ENCODE results near the gene FOXF2. TPM values are rescaled to one million over a fixed set of nuclear protein-coding genes. Genes with fewer than 3 reads are reported as not detected.

The FOXF2 gene
- total RNA-seq, 4 donors from 2014 or later, result 0.59 to 1.4 (median 0.77) TPM

DNA sequence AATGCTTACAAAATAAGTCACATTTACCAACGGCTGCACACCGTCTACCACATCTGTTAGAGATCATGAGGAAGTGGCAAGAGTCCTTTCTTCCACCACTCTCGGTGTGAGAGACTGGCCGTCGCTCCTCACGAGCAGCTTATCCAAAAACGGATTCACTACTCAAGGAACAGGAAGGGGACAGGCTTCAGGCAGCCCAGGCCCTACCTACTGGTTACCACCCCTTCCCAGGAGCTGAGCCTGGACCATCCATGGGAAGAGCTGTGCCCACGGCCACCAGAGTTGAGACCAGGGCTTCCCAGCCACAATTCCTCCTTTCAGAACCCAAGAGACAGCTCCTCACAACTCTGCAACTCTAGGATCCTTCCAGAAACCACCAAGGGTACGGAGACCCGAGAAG lies 37.0 kb downstream of the FOXF2 start:
- WGBS, 2 donors, result 53 to 61% methylated on average over 10 of the region's 10 CpGs
- DNase-seq (ENCODE audit: low spot score in 2 of 2), result no peak
- intact Hi-C loops (cut with DNase I; ENCODE audit: low total_unique reads), result no loop called here
- no peak overlapping the region for H3K4me3 ChIP-seq (ENCODE audit: low read depth, poor library complexity, severe bottlenecking)
- TF ChIP-seq, protein P1, sequence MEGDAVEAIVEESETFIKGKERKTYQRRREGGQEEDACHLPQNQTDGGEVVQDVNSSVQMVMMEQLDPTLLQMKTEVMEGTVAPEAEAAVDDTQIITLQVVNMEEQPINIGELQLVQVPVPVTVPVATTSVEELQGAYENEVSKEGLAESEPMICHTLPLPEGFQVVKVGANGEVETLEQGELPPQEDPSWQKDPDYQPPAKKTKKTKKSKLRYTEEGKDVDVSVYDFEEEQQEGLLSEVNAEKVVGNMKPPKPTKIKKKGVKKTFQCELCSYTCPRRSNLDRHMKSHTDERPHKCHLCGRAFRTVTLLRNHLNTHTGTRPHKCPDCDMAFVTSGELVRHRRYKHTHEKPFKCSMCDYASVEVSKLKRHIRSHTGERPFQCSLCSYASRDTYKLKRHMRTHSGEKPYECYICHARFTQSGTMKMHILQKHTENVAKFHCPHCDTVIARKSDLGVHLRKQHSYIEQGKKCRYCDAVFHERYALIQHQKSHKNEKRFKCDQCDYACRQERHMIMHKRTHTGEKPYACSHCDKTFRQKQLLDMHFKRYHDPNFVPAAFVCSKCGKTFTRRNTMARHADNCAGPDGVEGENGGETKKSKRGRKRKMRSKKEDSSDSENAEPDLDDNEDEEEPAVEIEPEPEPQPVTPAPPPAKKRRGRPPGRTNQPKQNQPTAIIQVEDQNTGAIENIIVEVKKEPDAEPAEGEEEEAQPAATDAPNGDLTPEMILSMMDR (IDR thresholded peaks at IDR 0.05), result no peak
- no peak for TF ChIP-seq POLR2A (IDR thresholded peaks at IDR 0.05)

DNA sequence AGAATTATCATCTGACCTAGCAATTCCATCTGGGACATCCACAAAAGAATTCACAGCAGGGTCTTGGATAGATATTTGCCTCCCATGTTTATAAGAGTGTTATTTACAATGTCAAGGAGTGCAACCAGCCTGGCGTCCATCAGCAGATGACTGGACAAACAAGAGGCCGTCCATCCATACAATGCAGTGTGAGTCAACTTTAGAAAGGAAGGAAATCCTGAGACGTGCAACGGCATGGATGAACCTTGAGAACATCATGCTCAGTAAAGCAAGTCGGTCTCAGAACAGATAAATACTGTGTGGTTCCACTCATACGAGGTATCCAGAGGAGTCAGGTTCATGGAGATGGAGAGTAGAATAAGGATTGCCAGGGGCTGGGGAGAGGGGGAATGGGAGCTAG lies 46.4 kb downstream of the FOXF2 start:
- no peak for DNase-seq (ENCODE audit: low spot score in 2 of 2)
- intact Hi-C loops (cut with DNase I; ENCODE audit: low total_unique reads), result no loop called here
- TF ChIP-seq POLR2A (IDR thresholded peaks at IDR 0.05), result no peak
- TF ChIP-seq, protein P1 (IDR thresholded peaks at IDR 0.05), result no peak
- 44 to 50% methylated on average over 6 of the region's 6 CpGs for WGBS, 2 donors
- no peak overlapping the region for H3K4me3 ChIP-seq (ENCODE audit: low read depth, poor library complexity, severe bottlenecking)

DNA sequence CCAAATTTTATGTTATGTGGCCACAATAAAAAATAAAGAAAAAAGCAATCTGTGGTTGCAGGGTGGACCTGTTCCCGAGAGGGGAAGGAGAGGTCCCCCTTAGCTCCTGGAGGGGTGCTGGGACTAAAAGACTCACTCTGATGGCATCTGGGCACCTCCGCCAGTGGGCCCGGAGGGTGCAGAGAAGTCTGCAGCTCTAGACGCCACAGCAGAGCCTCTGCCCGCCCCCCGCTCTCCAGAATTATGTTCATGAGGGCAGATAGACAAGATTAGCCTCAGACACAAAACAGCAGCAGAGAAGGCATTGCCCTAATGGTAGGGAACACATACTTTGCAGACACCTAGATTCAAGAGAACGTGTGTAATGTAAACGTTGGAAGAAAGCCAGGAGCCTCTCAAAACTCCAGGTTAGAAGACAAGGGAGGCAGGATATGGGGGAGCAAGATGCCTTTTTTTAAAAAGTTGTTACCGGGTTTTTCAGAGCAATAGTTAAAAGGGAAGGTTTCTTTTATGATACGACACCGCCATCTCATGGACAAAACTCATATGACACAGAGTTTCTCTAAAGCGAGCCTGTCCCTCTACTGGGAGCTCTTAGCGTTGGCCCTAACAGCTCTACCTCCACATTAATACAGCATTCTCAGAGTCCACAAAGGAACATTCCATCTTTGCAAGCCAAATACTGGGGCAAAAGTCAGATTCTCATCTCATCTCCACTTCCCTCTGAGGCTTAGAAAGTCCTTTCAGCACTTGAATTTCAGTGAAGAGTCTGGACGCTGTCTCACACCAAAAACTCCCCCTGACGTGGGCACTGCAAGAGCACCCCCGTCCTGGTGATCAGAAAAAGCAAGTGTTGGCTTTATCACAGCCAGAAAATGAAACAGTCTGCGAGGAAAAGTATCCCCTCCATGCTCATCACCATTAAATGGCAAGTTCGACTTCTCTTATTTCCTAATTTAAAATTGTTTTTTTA lies 47.2 kb downstream of the FOXF2 start:
- peak in 1 of 2 donors; percentile 54 for DNase-seq (ENCODE audit: low spot score in 2 of 2)
- H3K4me3 ChIP-seq (ENCODE audit: low read depth, poor library complexity, severe bottlenecking), result no peak overlapping the region
- intact Hi-C loops (cut with DNase I; ENCODE audit: low total_unique reads), result no loop called here
- 24 to 29% methylated on average over 18 of the region's 18 CpGs for WGBS, 2 donors
- TF ChIP-seq, protein P1 (IDR thresholded peaks at IDR 0.05), result peak in 1 of 3 donors; percentile 13
- no peak for TF ChIP-seq POLR2A (IDR thresholded peaks at IDR 0.05)

DNA sequence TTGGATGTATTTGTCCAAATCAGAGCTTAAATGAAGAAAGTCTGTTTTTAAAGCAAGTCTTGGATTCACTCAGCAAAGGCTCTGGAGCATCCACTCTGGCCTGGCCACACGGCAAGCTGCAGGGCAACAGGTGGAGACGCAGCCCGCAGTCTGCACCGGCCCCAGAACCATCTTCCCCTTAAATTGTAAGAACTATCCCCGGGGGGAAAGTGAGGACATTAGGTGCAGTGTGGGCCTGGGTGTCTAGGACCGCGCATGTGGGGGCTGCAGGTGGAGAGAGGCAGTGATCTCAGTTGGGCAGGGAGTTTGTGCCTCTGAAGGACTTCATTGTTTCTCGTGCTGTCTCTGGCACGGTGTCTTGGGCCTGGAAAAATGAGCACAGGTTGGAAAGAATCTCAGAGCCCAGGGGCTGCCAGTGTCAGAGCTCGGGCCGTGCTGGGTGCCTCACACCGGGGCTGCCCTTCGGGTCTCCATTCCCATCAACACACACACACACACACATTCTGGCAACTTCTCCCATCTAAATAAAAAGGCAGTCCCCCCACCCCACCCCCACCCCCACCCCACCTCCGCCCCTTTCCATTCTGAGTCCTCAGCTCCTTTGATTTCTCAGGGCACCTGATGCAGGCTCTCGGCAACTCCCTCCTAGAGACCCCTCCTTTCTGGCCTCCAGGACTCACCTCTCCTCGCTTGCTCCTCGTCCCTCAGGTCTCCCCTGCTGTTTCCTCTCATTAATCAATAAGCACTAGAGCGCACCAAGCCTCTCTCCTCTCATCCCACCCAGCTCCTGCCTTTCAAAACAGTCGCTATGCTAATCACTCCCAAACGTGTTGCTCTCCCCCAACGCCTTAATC lies 48.4 kb downstream of the FOXF2 start:
- intact Hi-C loops (cut with DNase I; ENCODE audit: low total_unique reads), result no loop called here
- 57 to 62% methylated on average over 21 of the region's 21 CpGs for WGBS, 2 donors
- TF ChIP-seq, protein P1 (IDR thresholded peaks at IDR 0.05), result no peak
- TF ChIP-seq POLR2A (IDR thresholded peaks at IDR 0.05), result no peak
- no peak for DNase-seq (ENCODE audit: low spot score in 2 of 2)
- H3K4me3 ChIP-seq (ENCODE audit: low read depth, poor library complexity, severe bottlenecking), result no peak overlapping the region

DNA sequence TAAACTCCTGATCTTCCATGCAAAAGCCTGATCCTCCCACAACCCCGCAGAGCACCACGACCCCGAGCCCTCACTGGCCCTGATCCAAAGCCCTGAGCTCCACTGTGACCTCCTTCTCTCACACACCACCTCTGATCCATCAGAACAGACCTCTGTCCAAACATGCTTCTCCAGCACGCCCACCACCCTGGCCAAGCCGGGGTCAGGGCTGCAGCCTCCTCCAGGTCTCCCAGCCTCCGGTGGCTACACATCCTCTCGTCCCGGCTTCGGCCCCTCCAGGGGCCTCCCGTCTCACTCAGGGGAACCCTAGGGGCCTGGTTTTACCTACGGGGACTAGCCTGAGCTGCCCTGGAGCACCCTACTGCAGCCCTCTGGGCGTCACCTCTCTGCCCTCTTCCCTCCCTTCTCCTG lies 49.1 kb downstream of the FOXF2 start:
- no peak overlapping the region for H3K4me3 ChIP-seq (ENCODE audit: low read depth, poor library complexity, severe bottlenecking)
- TF ChIP-seq, protein P1 (IDR thresholded peaks at IDR 0.05), result no peak
- no peak for TF ChIP-seq POLR2A (IDR thresholded peaks at IDR 0.05)
- no peak for DNase-seq (ENCODE audit: low spot score in 2 of 2)
- intact Hi-C loops (cut with DNase I; ENCODE audit: low total_unique reads), result no loop called here
- WGBS, 2 donors, result 52 to 53% methylated on average over 12 of the region's 12 CpGs
